DND-41 (cell line): ENCODE measurements around the gene ANKRD55.

Source experiments
- CTCF ChIP-seq: IDR thresholded peaks from 2 replicates; pipeline ENCODE4 v1.5.1; 2012; ENCODE audit warnings: borderline replicate concordance, low read length, moderate library complexity, mild to moderate bottlenecking; ENCODE audit not compliant: poor library complexity, severe bottlenecking; ENCODE audit errors: extremely low read depth
- EZH2 ChIP-seq: IDR thresholded peaks from 3 replicates; pipeline ENCODE4 v1.6.1; 2012; ENCODE audit warnings: borderline replicate concordance, low read depth, mild to moderate bottlenecking, moderate library complexity, low read length, inconsistent platforms; ENCODE audit not compliant: severe bottlenecking

GRCh38 chr5:56208681-56209080 is 24.4 kb downstream of the ANKRD55 start:
- TF ChIP-seq CTCF (no peak), EZH2 (no peak)
